Pulmonary artery endothelial cell (primary cell): ENCODE measurements around the gene PPP1R11. TPM values are rescaled to one million over a fixed set of nuclear protein-coding genes. Genes with fewer than 3 reads are reported as not detected.

Experiments used
- total RNA-seq: library from RNA; depleted of rRNA; stranded (reverse); fragments of >200 nt; gene quantifications from 2 replicates; pipeline ENCODE4 v1.2.3, GENCODE V29; 2014

PPP1R11 gene
- total RNA-seq, 1 donor from 2014 or later: 11.5 TPM

Other genes with a start within 250 kb of the PPP1R11 start
- gene HLA-G, start 239.4 kb upstream of the PPP1R11 start, total RNA-seq: not detected in 2 replicates
- gene HLA-A, start 124.7 kb upstream of the PPP1R11 start, total RNA-seq: 328 and 660 TPM in 2 replicates
- 42.2 and 43.7 TPM in 2 replicates for gene POLR1H, start 5.9 kb upstream of the PPP1R11 start, total RNA-seq
- not detected in 2 replicates for gene RNF39, start 8.6 kb downstream of the PPP1R11 start, total RNA-seq
- gene TRIM31, start 45.9 kb downstream of the PPP1R11 start, total RNA-seq: not detected in 2 replicates
- not detected in 2 replicates for gene TRIM40, start 68.9 kb downstream of the PPP1R11 start, total RNA-seq
- gene TRIM10, start 94.0 kb downstream of the PPP1R11 start, total RNA-seq: not detected in 2 replicates
- not detected in 2 replicates for gene TRIM15, start 96.3 kb downstream of the PPP1R11 start, total RNA-seq
- gene TRIM26, start 146.2 kb downstream of the PPP1R11 start, total RNA-seq: 25.2 and 31.7 TPM in 2 replicates